Panc1 (cell line): Measurements from ENCODE around the gene HIPK2.

Source experiments
- CTCF ChIP-seq: fragments of 450-650 bp; IDR thresholded peaks from 2 replicates; pipeline ENCODE4 v1.5.1; 2017; ENCODE audit warnings: mild to moderate bottlenecking
- POLR2AphosphoS5 ChIP-seq: IDR thresholded peaks from 2 replicates; pipeline ENCODE4 v1.6.1; 2012; ENCODE audit warnings: mild to moderate bottlenecking, low read depth, low read length, moderate library complexity
- SIN3A ChIP-seq: IDR thresholded peaks from 2 replicates; pipeline ENCODE4 v1.6.1; 2012; ENCODE audit warnings: low read depth, mild to moderate bottlenecking, low read length, moderate library complexity, borderline replicate concordance; ENCODE audit not compliant: insufficient read depth

DNA sequence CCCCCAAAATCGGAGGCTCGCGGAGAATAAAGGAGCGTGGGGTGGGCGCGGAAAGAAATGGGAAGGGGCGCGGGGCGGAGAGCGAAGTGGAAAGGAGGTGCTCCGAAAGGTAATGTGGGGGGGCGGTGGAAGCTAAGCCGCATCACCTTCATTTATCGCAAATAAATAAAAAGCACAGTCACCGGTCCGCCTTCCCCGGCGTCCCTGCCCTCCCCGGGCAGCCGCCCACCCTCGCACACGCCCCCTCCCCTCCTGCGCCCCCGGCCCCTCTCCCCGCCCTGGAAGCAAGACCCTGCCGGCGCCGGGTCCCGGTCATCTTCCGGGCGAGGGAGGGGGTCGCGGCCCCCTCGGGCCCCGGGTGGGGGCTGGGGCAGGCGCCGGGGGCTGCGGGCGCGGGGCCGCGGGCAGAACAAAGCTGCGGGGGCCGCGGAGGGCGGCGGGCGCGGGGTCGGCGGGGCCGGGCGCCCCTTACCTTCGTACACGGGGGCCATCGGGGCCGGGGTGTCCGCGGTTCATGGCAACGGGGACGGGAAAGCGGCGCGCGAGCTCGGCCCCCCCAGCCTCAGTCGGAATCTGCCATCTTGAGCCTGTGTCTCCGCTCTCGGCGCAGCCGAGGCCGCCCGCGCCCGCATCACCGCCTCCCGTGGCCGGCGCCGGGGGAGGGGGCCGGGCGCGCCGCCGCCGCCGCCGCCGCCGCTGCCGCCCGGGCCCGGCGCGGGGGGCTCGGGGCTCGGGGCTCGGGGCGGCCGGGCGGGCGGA lies 486 bp downstream of the HIPK2 start:
- no peak for TF ChIP-seq POLR2AphosphoS5
- TF ChIP-seq CTCF, result no peak
- TF ChIP-seq SIN3A, result no peak
